GM23338 (cell line): ENCODE results near the gene PIGR.

Experiments
- CREB1 ChIP-seq: fragments of 250-450 bp; sonication (Bioruptor Pico); IDR thresholded peaks from 2 replicates; pipeline ENCODE4 v1.5.0; 2020; ENCODE audit warnings: low read depth, mild to moderate bottlenecking, moderate library complexity
- ETS1 ChIP-seq: IDR thresholded peaks from 2 replicates; pipeline ENCODE4 v1.6.1; 2016; ENCODE audit warnings: antibody characterized with exemption
- EZH2 ChIP-seq: fragments of 200-600 bp; sonication (generic); IDR thresholded peaks from one replicate; pipeline ENCODE4 v1.8.0; 2017; ENCODE audit warnings: antibody characterized with exemption, mild to moderate bottlenecking, low read depth; ENCODE audit not compliant: unreplicated experiment
- EZH2phosphoT487 ChIP-seq: fragments of 200-600 bp; sonication (generic); IDR thresholded peaks from one replicate; pipeline ENCODE4 v1.8.1; 2018; ENCODE audit warnings: antibody characterized with exemption; ENCODE audit not compliant: unreplicated experiment
- POLR2AphosphoS5 ChIP-seq: IDR thresholded peaks from 2 replicates; pipeline ENCODE4 v1.6.1; 2016; ENCODE audit warnings: antibody characterized with exemption, low read depth
- ZNF114 ChIP-seq: fragments of 250-450 bp; sonication (Bioruptor Pico); IDR thresholded peaks from 2 replicates; pipeline ENCODE4 v1.5.0; 2020; ENCODE audit warnings: mild to moderate bottlenecking, moderate library complexity
- TF ChIP-seq, protein P1 (sequence below), 2 experiments: fragments of 200-600 bp in 1 of 2; sonication (generic) in 1 of 2; conservative IDR thresholded peaks; 2 replicates each; pipeline versions ENCODE4 v1.5.1 to v1.6.1; 2016 to 2017; ENCODE audit warnings: antibody characterized with exemption in 2 of 2, low read depth in 2 of 2, mild to moderate bottlenecking in 2 of 2, moderate library complexity in 1 of 2
- TF ChIP-seq, protein P2 (sequence below): IDR thresholded peaks from one replicate; pipeline ENCODE4 v1.6.1; 2018; ENCODE audit warnings: antibody characterized with exemption; ENCODE audit not compliant: unreplicated experiment

- TF ChIP-seq, protein P1, sequence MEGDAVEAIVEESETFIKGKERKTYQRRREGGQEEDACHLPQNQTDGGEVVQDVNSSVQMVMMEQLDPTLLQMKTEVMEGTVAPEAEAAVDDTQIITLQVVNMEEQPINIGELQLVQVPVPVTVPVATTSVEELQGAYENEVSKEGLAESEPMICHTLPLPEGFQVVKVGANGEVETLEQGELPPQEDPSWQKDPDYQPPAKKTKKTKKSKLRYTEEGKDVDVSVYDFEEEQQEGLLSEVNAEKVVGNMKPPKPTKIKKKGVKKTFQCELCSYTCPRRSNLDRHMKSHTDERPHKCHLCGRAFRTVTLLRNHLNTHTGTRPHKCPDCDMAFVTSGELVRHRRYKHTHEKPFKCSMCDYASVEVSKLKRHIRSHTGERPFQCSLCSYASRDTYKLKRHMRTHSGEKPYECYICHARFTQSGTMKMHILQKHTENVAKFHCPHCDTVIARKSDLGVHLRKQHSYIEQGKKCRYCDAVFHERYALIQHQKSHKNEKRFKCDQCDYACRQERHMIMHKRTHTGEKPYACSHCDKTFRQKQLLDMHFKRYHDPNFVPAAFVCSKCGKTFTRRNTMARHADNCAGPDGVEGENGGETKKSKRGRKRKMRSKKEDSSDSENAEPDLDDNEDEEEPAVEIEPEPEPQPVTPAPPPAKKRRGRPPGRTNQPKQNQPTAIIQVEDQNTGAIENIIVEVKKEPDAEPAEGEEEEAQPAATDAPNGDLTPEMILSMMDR (conservative IDR thresholded peaks at IDR 0.05; ENCODE audit: low read depth in 2 of 2) = no peak
- no peak for TF ChIP-seq ZNF114
- TF ChIP-seq POLR2AphosphoS5 = no peak
- TF ChIP-seq, protein P2, sequence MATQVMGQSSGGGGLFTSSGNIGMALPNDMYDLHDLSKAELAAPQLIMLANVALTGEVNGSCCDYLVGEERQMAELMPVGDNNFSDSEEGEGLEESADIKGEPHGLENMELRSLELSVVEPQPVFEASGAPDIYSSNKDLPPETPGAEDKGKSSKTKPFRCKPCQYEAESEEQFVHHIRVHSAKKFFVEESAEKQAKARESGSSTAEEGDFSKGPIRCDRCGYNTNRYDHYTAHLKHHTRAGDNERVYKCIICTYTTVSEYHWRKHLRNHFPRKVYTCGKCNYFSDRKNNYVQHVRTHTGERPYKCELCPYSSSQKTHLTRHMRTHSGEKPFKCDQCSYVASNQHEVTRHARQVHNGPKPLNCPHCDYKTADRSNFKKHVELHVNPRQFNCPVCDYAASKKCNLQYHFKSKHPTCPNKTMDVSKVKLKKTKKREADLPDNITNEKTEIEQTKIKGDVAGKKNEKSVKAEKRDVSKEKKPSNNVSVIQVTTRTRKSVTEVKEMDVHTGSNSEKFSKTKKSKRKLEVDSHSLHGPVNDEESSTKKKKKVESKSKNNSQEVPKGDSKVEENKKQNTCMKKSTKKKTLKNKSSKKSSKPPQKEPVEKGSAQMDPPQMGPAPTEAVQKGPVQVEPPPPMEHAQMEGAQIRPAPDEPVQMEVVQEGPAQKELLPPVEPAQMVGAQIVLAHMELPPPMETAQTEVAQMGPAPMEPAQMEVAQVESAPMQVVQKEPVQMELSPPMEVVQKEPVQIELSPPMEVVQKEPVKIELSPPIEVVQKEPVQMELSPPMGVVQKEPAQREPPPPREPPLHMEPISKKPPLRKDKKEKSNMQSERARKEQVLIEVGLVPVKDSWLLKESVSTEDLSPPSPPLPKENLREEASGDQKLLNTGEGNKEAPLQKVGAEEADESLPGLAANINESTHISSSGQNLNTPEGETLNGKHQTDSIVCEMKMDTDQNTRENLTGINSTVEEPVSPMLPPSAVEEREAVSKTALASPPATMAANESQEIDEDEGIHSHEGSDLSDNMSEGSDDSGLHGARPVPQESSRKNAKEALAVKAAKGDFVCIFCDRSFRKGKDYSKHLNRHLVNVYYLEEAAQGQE = no peak
- TF ChIP-seq EZH2 = no peak
- TF ChIP-seq EZH2phosphoT487 = no peak
- no peak for TF ChIP-seq CREB1 (CRISPR knock-in tag)
- no peak for TF ChIP-seq ETS1
Observed at GRCh38 chr1:206883160-206883559, 63.1 kb downstream of the PIGR start.
